Duodenal mucosa (tissue), 2 donors: ENCODE data around the gene SH3RF2.

Experiments
- H3K27ac ChIP-seq: one replicate; pipeline ENCODE4 v1.7.0; 2013; ENCODE audit warnings: low read depth, low read length
- H3K27me3 ChIP-seq, 2 donors: one replicate each; pipeline ENCODE4 v1.7.0; 2013; ENCODE audit warnings: low read length in 2 of 2, control low read depth in 1 of 2; ENCODE audit not compliant: insufficient read depth in 2 of 2, control insufficient read depth in 1 of 2
- H3K36me3 ChIP-seq, 2 donors: one replicate each; pipeline ENCODE4 v1.7.0; 2013; ENCODE audit warnings: low read length in 2 of 2, control low read depth in 1 of 2; ENCODE audit not compliant: insufficient read depth in 2 of 2, control insufficient read depth in 1 of 2
- H3K4me1 ChIP-seq, 2 donors: one replicate each; pipeline ENCODE4 v1.7.0; 2013; ENCODE audit warnings: low read length in 2 of 2, control low read depth in 1 of 2; ENCODE audit not compliant: insufficient read depth in 2 of 2, control insufficient read depth in 1 of 2
- H3K4me3 ChIP-seq, 2 donors: one replicate each; pipeline ENCODE4 v1.7.0; 2013; ENCODE audit warnings: low read length in 2 of 2, low read depth in 1 of 2
- H3K9ac ChIP-seq, 2 donors: one replicate each; pipeline ENCODE4 v1.7.0; 2013; ENCODE audit warnings: low read length in 2 of 2, low read depth in 1 of 2
- H3K9me3 ChIP-seq, 2 donors: one replicate each; pipeline ENCODE4 v1.7.0; 2013; ENCODE audit warnings: low read length in 2 of 2, control low read depth in 1 of 2; ENCODE audit not compliant: control insufficient read depth in 1 of 2

SH3RF2 gene

GRCh38 chr5:145937432-145938250, 1.3 kb downstream of the SH3RF2 start:
- Histone ChIP-seq H3K9ac (peak overlapping the region; percentile 70 to 74), H3K36me3 (peaks cover 0 to 8% of the 10 kb centered on the region in 2 donors), H3K9me3 (no peaks in the 10 kb centered on the region), H3K27ac (peak overlapping the region; percentile 22), H3K4me1 (peaks cover 29 to 36% of the 10 kb centered on the region in 2 donors), H3K4me3 (peak overlapping the region; percentile 71 to 78), H3K27me3 (no peaks in the 10 kb centered on the region)

- peak overlapping the region; percentile 70 to 74 for H3K9ac ChIP-seq
- H3K27ac ChIP-seq: no peak overlapping the region
- no peaks in the 10 kb centered on the region for H3K27me3 ChIP-seq
- H3K4me3 ChIP-seq: peak overlapping the region; percentile 71 to 78
- peaks cover 34 to 45% of the 10 kb centered on the region in 2 donors for H3K4me1 ChIP-seq
- no peaks in the 10 kb centered on the region for H3K9me3 ChIP-seq
- peaks cover 0 to 8% of the 10 kb centered on the region in 2 donors for H3K36me3 ChIP-seq
Observed at GRCh38 chr5:145938776-145939539, 2.6 kb downstream of the SH3RF2 start.

DNA sequence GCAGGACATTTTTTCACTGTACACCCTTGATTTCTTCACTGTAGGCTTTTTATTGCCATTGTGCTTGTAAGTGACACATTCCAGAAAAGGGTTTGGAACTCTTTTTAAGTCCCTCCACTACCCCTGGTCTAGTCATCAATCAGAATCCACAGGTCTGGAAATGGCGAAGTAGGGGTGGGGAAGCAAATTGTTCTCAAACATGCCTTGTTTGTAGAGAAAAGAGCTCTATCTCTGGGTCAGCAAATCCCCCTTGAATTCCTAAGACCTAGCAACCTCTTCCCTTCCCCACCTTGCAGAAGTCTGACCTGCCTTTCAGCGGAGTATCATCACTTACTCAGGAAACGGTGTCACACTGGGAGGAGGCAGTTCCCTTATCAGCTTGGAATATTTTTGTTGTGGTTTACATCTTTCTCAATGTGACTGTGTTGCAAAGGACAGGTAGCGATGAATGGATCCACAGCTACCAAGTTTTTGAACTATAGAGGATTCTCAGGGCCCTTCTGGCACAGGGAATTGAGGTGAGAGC, 3.2 kb downstream of the SH3RF2 start:
- Histone ChIP-seq H3K27me3 (no peaks in the 10 kb centered on the region), H3K4me1 (peaks cover 36 to 47% of the 10 kb centered on the region in 2 donors), H3K4me3 (peak overlapping the region; percentile 71 to 78), H3K27ac (no peak overlapping the region), H3K9ac (peak overlapping the region; percentile 70 to 74), H3K36me3 (peaks cover 0 to 8% of the 10 kb centered on the region in 2 donors), H3K9me3 (no peaks in the 10 kb centered on the region)

DNA sequence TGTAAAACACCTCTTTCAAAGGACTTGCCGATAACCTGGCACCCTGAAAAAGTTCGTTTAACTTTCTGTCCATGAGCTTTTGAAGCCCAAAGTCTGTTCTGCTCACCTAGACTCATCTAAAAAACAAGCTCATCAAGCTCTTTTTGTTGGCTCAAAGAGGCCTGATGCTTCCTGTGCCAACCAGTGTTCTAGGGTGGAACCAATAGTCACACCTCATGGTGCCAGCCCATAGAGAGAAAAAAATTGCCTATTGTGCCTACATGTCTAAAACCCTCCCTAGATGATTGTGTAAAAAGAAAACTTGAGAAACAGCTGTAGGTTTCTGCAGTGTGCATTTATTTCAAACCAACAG, 4.7 kb downstream of the SH3RF2 start:
- Histone ChIP-seq H3K9ac (no peak overlapping the region), H3K9me3 (no peaks in the 10 kb centered on the region), H3K27ac (no peak overlapping the region), H3K27me3 (no peaks in the 10 kb centered on the region), H3K4me3 (peak overlapping the region; percentile 23 to 78), H3K4me1 (peaks cover 47 to 56% of the 10 kb centered on the region in 2 donors), H3K36me3 (peaks cover 0 to 8% of the 10 kb centered on the region in 2 donors)

DNA sequence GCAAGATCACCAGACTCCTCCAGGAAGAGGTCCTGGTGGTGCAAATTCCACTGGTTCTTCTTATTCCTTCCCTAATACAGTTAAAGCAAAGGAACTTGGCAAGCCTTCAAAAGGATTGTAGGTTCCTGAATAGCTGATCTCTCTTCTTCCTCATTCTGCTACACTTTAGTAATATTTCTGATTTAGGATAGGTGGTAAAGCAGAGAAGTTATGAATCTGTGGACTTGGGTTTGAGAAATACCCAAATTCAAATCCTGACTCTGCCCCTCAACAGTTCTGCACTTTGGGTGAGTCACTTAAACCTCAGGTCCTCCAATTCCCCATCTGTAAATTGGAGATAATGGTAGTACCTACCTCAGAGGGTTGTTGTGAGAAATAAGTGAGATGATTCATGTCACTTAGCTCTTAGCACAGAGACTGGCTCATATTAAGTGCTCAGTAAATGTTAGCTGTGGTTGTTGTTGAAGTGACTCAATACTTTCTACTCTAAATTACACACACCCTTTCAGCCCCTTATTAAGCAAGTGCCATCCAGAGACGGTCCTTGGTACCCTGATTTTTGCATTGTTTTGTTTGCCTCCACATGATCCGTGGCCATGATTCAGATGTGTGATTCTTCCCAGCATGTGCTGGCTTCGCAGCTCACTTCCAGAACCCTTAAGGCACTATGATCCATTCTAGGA, 5.2 kb downstream of the SH3RF2 start:
- Histone ChIP-seq H3K9me3 (no peaks in the 10 kb centered on the region), H3K9ac (no peak overlapping the region), H3K36me3 (peaks cover 0 to 8% of the 10 kb centered on the region in 2 donors), H3K27me3 (no peaks in the 10 kb centered on the region), H3K27ac (no peak overlapping the region), H3K4me3 (peak overlapping the region; percentile 23), H3K4me1 (peaks cover 51 to 59% of the 10 kb centered on the region in 2 donors)

GRCh38 chr5:145942201-145942600, 5.8 kb downstream of the SH3RF2 start:
- H3K27ac ChIP-seq: no peak overlapping the region
- H3K4me3 ChIP-seq: peak overlapping the region in 1 of 2 donors; percentile 23
- peaks cover 53 to 59% of the 10 kb centered on the region in 2 donors for H3K4me1 ChIP-seq

GRCh38 chr5:145942749-145943148, 6.4 kb downstream of the SH3RF2 start:
- H3K27ac ChIP-seq: no peak overlapping the region
- peaks cover 0 to 8% of the 10 kb centered on the region in 2 donors for H3K36me3 ChIP-seq
- peaks cover 56 to 59% of the 10 kb centered on the region in 2 donors for H3K4me1 ChIP-seq
- no peaks in the 10 kb centered on the region for H3K27me3 ChIP-seq
- H3K4me3 ChIP-seq: peak overlapping the region in 1 of 2 donors; percentile 23
- no peaks in the 10 kb centered on the region for H3K9me3 ChIP-seq
- no peak overlapping the region for H3K9ac ChIP-seq

More at GRCh38 chr5:145942201-145942600, 5.8 kb downstream of the SH3RF2 start:
- H3K9me3 ChIP-seq: no peaks in the 10 kb centered on the region
- H3K9ac ChIP-seq: no peak overlapping the region
- H3K36me3 ChIP-seq: peaks cover 0 to 8% of the 10 kb centered on the region in 2 donors
- no peaks in the 10 kb centered on the region for H3K27me3 ChIP-seq

DNA sequence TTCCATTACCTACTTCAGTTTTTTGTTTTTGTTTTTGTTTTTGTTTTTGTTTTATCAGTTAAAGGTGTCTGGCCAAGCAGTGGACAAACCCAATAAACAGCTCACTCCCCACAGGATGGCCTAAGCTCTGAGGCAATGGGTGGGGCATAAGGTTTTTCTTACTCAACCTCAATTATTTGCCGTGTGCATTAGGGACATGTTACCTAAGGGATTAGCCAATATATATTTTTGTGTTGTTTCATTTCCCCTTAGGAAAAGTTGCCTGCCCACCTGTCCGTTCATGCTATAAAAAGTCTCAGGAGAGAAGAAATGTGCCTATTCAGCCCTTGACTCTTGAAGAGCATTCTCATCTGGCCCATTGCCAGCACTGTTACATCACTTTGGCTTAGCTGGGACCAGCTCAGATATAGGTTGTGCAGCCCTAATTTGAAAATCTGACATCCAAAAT, 7.3 kb downstream of the SH3RF2 start:
- no peaks in the 10 kb centered on the region for H3K9me3 ChIP-seq
- peaks cover 62 to 65% of the 10 kb centered on the region in 2 donors for H3K4me1 ChIP-seq
- H3K27ac ChIP-seq: no peak overlapping the region
- H3K4me3 ChIP-seq: no peak overlapping the region
- no peak overlapping the region for H3K9ac ChIP-seq
- H3K27me3 ChIP-seq: no peaks in the 10 kb centered on the region
- H3K36me3 ChIP-seq: peaks cover 0 to 8% of the 10 kb centered on the region in 2 donors

- H3K9ac ChIP-seq: peak overlapping the region in 1 of 2 donors; percentile 15
- H3K4me3 ChIP-seq: peak overlapping the region; percentile 26 to 31
- no peak overlapping the region for H3K27ac ChIP-seq
- H3K4me1 ChIP-seq: peaks cover 65 to 68% of the 10 kb centered on the region in 2 donors
- no peaks in the 10 kb centered on the region for H3K27me3 ChIP-seq
- H3K9me3 ChIP-seq: no peaks in the 10 kb centered on the region
- peaks cover 0 to 5% of the 10 kb centered on the region in 2 donors for H3K36me3 ChIP-seq
Observed at GRCh38 chr5:145944328-145944727, 8.0 kb downstream of the SH3RF2 start.
